Fibroblast of skin of right quadriceps (primary cell): ENCODE data around the gene DUSP10.

Experiments used
- DNase-seq: peaks from one replicate; pipeline ENCODE4 v3.0.0-alpha.2; 2013

DUSP10 gene

GRCh38 chr1:221741703-221742554, at the start of gene DUSP10:
Gene DUSP10, minus strand, starts transcription at chr1:221742089. Its CDS starts 2,345 bp downstream, at chr1:221739744.
- DNase-seq: peak; percentile 100

- DNase-seq: no peak
Measured at GRCh38 chr1:221788466-221788865, 46.6 kb upstream of the DUSP10 start.

GRCh38 chr1:221786647-221787046, 44.8 kb upstream of the DUSP10 start:
- DNase-seq: no peak

- no peak for DNase-seq
Measured at GRCh38 chr1:221783936-221784335, 42.0 kb upstream of the DUSP10 start.

GRCh38 chr1:221783437-221783836, 41.5 kb upstream of the DUSP10 start:
- DNase-seq: no peak

- DNase-seq: no peak
Measured at GRCh38 chr1:221782970-221783369, 41.1 kb upstream of the DUSP10 start.

- DNase-seq: peak; percentile 28
Measured at GRCh38 chr1:221782477-221782876, 40.6 kb upstream of the DUSP10 start.

- DNase-seq: no peak
Measured at GRCh38 chr1:221781102-221781755, 39.3 kb upstream of the DUSP10 start.

GRCh38 chr1:221780175-221780574, 38.3 kb upstream of the DUSP10 start:
- DNase-seq: no peak

- DNase-seq: no peak
Measured at GRCh38 chr1:221779771-221780170, 37.9 kb upstream of the DUSP10 start.

GRCh38 chr1:221778535-221779142, 36.8 kb upstream of the DUSP10 start:
- no peak for DNase-seq

GRCh38 chr1:221778125-221778524, 36.2 kb upstream of the DUSP10 start:
- DNase-seq: no peak

- DNase-seq: no peak
Measured at GRCh38 chr1:221777431-221778072, 35.7 kb upstream of the DUSP10 start.

GRCh38 chr1:221776495-221777301, 34.8 kb upstream of the DUSP10 start:
- no peak for DNase-seq

GRCh38 chr1:221775206-221775605, 33.3 kb upstream of the DUSP10 start:
- no peak for DNase-seq

- no peak for DNase-seq
Measured at GRCh38 chr1:221774054-221774842, 32.4 kb upstream of the DUSP10 start.

GRCh38 chr1:221773383-221773782, 31.5 kb upstream of the DUSP10 start:
- DNase-seq: no peak

- no peak for DNase-seq
Measured at GRCh38 chr1:221772117-221772516, 30.2 kb upstream of the DUSP10 start.

GRCh38 chr1:221768444-221769066, 26.7 kb upstream of the DUSP10 start:
- DNase-seq: no peak

GRCh38 chr1:221766210-221766609, 24.3 kb upstream of the DUSP10 start:
- peak; percentile 82 for DNase-seq

GRCh38 chr1:221765527-221765926, 23.6 kb upstream of the DUSP10 start:
- DNase-seq: peak; percentile 41
